Stimulated activated CD4-positive, alpha-beta T cell treated with anti-CD3 and anti-CD28 coated beads, TNF-alpha, amount 100 ng/mL, for 4 hours (primary cell): ENCODE data around the gene TMEM39B.
"Not testable (repeated sequence)": the region's sequence is repeated elsewhere in the genome, so short reads cannot be mapped to it uniquely, and the experiment has no call there.

Source experiments
- DNase-seq, 3 experiments: peaks; one replicate each; pipeline ENCODE4 v3.0.0-alpha.2; 2020; ENCODE audit warnings: low read depth in 3 of 3

TMEM39B gene

GRCh38 chr1:32111789-32112188 lies 39.0 kb downstream of the TMEM39B start:
- no peak for DNase-seq

GRCh38 chr1:32112806-32113375 lies 40.2 kb downstream of the TMEM39B start:
- no peak for DNase-seq

GRCh38 chr1:32113436-32113835 lies 40.7 kb downstream of the TMEM39B start:
- DNase-seq, result not testable (repeated sequence)

- DNase-seq, result no peak
Measured at GRCh38 chr1:32114420-32114819, 41.7 kb downstream of the TMEM39B start.

- DNase-seq, result no peak
Measured at GRCh38 chr1:32115496-32115895, 42.8 kb downstream of the TMEM39B start.

- DNase-seq, result no peak
Measured at GRCh38 chr1:32116531-32116930, 43.8 kb downstream of the TMEM39B start.

- no peak for DNase-seq
Measured at GRCh38 chr1:32122151-32122550, 49.4 kb downstream of the TMEM39B start.

GRCh38 chr1:32123361-32123760 lies 50.6 kb downstream of the TMEM39B start:
- DNase-seq, result not testable (repeated sequence)

GRCh38 chr1:32125313-32125712 lies 52.6 kb downstream of the TMEM39B start:
- no peak for DNase-seq

- DNase-seq, result no peak
Measured at GRCh38 chr1:32126770-32127169, 54.0 kb downstream of the TMEM39B start.

GRCh38 chr1:32127409-32128198 lies 54.9 kb downstream of the TMEM39B start:
- no peak for DNase-seq

GRCh38 chr1:32128479-32128878 lies 55.7 kb downstream of the TMEM39B start:
- DNase-seq, result no peak

- no peak for DNase-seq
Measured at GRCh38 chr1:32128964-32129363, 56.2 kb downstream of the TMEM39B start.

GRCh38 chr1:32133950-32134280 lies 61.2 kb downstream of the TMEM39B start:
- DNase-seq, result not testable (repeated sequence)

- no peak for DNase-seq
Measured at GRCh38 chr1:32137111-32137510, 64.4 kb downstream of the TMEM39B start.

- no peak for DNase-seq
Measured at GRCh38 chr1:32138965-32139364, 66.2 kb downstream of the TMEM39B start.

- DNase-seq, result no peak
Measured at GRCh38 chr1:32142446-32143301, 69.9 kb downstream of the TMEM39B start.

GRCh38 chr1:32143302-32143695 lies 70.6 kb downstream of the TMEM39B start:
- DNase-seq, result not testable (repeated sequence)

- DNase-seq, result no peak
Measured at GRCh38 chr1:32144033-32144432, 71.3 kb downstream of the TMEM39B start.

- DNase-seq, result not testable (repeated sequence)
Measured at GRCh38 chr1:32147799-32148198, 75.1 kb downstream of the TMEM39B start.

GRCh38 chr1:32150847-32151246 lies 78.1 kb downstream of the TMEM39B start:
- no peak for DNase-seq

- no peak for DNase-seq
Measured at GRCh38 chr1:32151319-32151787, 78.6 kb downstream of the TMEM39B start.
